Measurements from ENCODE around the gene FBXW11. TPM values are rescaled to one million over a fixed set of nuclear protein-coding genes. Genes with fewer than 3 reads are reported as not detected.

Gene FBXW11
- total RNA-seq, 1 experiment from 2014 or later: 52.0 TPM

DNA sequence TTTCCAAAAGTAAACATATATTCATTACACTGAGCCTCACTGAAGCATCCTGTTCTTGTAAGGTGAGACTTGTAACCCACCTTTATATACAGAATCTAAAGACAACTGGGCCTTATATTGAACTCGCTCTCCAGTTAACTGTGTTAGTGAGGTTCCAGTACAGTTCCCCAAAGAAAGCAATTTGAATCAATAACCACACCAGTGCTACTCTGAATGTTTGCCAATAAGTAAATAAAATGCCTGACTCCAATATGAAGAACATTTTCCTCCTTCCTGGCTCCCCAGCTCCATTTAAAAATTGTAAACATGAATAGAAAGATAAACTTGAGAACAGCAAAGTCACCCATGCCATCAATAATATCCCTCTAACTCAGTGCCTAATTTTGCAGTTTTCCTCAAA, 50.1 kb downstream of the FBXW11 start:
- BruUV-seq (replicated peaks): no TSS peak
- peaks cover 93% of the 10 kb centered on the region for H3K79me2 ChIP-seq (ENCODE audit: insufficient read depth, low read length)
- POLR2A ChIA-PET: no interaction called here
- H2AFZ ChIP-seq (ENCODE audit: low read depth, low read length, poor library complexity, severe bottlenecking): no peak overlapping the region
- H3K4me2 ChIP-seq (ENCODE audit: low read length): no peak overlapping the region
- no peaks in the 10 kb centered on the region for H3K27me3 ChIP-seq (ENCODE audit: insufficient read depth, low read length)
- peak overlapping the region; percentile 16; the same call in 1 of the 2 replicates for H3K9ac ChIP-seq (ENCODE audit: low read length)
- CTCF ChIA-PET: no interaction called here
- intact Hi-C loops (cut with micrococcal nuclease): no loop called here
- RAD21 ChIA-PET (ENCODE audit: low non-redundant PET in 1 of 2, low total read pairs in 2 of 2, uncharacterized antibody in 2 of 2, unreplicated experiment in 2 of 2): no interaction called here
- ATAC-seq (no peak), DNase-seq (ENCODE audit: low read depth, low spot score) (no peak)
- peaks cover 12% of the 10 kb centered on the region; the same call in 1 of the 2 replicates for H4K20me1 ChIP-seq (ENCODE audit: insufficient read depth)
- no peak overlapping the region for H3K27ac ChIP-seq (ENCODE audit: low read depth, low read length)
- no peaks in the 10 kb centered on the region for H3K9me2 ChIP-seq (ENCODE audit: insufficient read depth)
- H3K9me3 ChIP-seq (ENCODE audit: control insufficient read depth in 1 of 2, insufficient read depth in 1 of 2, low read depth in 1 of 2, low read length in 2 of 2): no peaks in the 10 kb centered on the region
- no peak overlapping the region for H3K4me3 ChIP-seq (replicated peaks in 1 of 2; ENCODE audit: low read depth in 1 of 2, low read length in 2 of 2)
- H3K4me1 ChIP-seq (ENCODE audit: control insufficient read depth in 1 of 2, insufficient read depth in 2 of 2, low read length in 2 of 2): peaks cover 46 to 52% of the 10 kb centered on the region in 2 experiments
- no peak for TF ChIP-seq ELF1 (IDR thresholded peaks at IDR 0.05; ENCODE audit: borderline replicate concordance, low read depth)
- TF ChIP-seq, protein P1, sequence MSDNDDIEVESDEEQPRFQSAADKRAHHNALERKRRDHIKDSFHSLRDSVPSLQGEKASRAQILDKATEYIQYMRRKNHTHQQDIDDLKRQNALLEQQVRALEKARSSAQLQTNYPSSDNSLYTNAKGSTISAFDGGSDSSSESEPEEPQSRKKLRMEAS (IDR thresholded peaks at IDR 0.05): no peak
- TF ChIP-seq TCF7L2 (IDR thresholded peaks at IDR 0.05; ENCODE audit: borderline replicate concordance, extremely low read depth, insufficient read depth, insufficient read length): no peak
- TF ChIP-seq, protein P2, sequence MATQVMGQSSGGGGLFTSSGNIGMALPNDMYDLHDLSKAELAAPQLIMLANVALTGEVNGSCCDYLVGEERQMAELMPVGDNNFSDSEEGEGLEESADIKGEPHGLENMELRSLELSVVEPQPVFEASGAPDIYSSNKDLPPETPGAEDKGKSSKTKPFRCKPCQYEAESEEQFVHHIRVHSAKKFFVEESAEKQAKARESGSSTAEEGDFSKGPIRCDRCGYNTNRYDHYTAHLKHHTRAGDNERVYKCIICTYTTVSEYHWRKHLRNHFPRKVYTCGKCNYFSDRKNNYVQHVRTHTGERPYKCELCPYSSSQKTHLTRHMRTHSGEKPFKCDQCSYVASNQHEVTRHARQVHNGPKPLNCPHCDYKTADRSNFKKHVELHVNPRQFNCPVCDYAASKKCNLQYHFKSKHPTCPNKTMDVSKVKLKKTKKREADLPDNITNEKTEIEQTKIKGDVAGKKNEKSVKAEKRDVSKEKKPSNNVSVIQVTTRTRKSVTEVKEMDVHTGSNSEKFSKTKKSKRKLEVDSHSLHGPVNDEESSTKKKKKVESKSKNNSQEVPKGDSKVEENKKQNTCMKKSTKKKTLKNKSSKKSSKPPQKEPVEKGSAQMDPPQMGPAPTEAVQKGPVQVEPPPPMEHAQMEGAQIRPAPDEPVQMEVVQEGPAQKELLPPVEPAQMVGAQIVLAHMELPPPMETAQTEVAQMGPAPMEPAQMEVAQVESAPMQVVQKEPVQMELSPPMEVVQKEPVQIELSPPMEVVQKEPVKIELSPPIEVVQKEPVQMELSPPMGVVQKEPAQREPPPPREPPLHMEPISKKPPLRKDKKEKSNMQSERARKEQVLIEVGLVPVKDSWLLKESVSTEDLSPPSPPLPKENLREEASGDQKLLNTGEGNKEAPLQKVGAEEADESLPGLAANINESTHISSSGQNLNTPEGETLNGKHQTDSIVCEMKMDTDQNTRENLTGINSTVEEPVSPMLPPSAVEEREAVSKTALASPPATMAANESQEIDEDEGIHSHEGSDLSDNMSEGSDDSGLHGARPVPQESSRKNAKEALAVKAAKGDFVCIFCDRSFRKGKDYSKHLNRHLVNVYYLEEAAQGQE (IDR thresholded peaks at IDR 0.05; ENCODE audit: low read depth): no peak
- no peak for TF ChIP-seq ZFX (IDR thresholded peaks at IDR 0.05)
- no peak for TF ChIP-seq SIN3A (IDR thresholded peaks at IDR 0.05; ENCODE audit: low read depth)
- no peak for TF ChIP-seq POLR2A (IDR thresholded peaks at IDR 0.05; ENCODE audit: borderline replicate concordance, extremely low read depth, insufficient read depth, insufficient read length)
- no peak for TF ChIP-seq SP1 (IDR thresholded peaks at IDR 0.05; ENCODE audit: low read depth)
- no peak for TF ChIP-seq YY1 (IDR thresholded peaks at IDR 0.05; ENCODE audit: extremely low read depth, insufficient replicate concordance, low read depth, low read length)
- TF ChIP-seq SRF (IDR thresholded peaks at IDR 0.05; ENCODE audit: low read depth): no peak
- TF ChIP-seq, protein P3, sequence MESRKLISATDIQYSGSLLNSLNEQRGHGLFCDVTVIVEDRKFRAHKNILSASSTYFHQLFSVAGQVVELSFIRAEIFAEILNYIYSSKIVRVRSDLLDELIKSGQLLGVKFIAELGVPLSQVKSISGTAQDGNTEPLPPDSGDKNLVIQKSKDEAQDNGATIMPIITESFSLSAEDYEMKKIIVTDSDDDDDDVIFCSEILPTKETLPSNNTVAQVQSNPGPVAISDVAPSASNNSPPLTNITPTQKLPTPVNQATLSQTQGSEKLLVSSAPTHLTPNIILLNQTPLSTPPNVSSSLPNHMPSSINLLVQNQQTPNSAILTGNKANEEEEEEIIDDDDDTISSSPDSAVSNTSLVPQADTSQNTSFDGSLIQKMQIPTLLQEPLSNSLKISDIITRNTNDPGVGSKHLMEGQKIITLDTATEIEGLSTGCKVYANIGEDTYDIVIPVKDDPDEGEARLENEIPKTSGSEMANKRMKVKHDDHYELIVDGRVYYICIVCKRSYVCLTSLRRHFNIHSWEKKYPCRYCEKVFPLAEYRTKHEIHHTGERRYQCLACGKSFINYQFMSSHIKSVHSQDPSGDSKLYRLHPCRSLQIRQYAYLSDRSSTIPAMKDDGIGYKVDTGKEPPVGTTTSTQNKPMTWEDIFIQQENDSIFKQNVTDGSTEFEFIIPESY (IDR thresholded peaks at IDR 0.05; ENCODE audit: extremely low read depth, insufficient replicate concordance, low read length): no peak
- TF ChIP-seq EZH2phosphoT487 (IDR thresholded peaks at IDR 0.05; ENCODE audit: borderline replicate concordance): no peak
- TF ChIP-seq, protein P4, sequence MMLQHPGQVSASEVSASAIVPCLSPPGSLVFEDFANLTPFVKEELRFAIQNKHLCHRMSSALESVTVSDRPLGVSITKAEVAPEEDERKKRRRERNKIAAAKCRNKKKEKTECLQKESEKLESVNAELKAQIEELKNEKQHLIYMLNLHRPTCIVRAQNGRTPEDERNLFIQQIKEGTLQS (IDR thresholded peaks at IDR 0.05): no peak
- no peak for TF ChIP-seq EZH2 (IDR thresholded peaks at IDR 0.05)
- TF ChIP-seq EGR1 (IDR thresholded peaks at IDR 0.05; ENCODE audit: low read depth): no peak
- TF ChIP-seq JUND (IDR thresholded peaks at IDR 0.05): no peak
- no peaks in the 10 kb centered on the region for H3K36me3 ChIP-seq (ENCODE audit: control insufficient read depth in 1 of 2, insufficient read depth in 2 of 2, low read length in 2 of 2)
